NOMO-1 treated with DMSO at 0.1 percent for 48 hours (cell line): Measurements from ENCODE around the gene TAF11L5.
"Not testable (repeated sequence)": the region's sequence is repeated elsewhere in the genome, so short reads cannot be mapped to it uniquely, and the experiment has no call there.

Experiments used
- DNase-seq: peaks from one replicate; lab custom pipeline; 2025; ENCODE audit not compliant: unreplicated experiment; lab: John Stamatoyannopoulos, UW

TAF11L5 gene

DNA sequence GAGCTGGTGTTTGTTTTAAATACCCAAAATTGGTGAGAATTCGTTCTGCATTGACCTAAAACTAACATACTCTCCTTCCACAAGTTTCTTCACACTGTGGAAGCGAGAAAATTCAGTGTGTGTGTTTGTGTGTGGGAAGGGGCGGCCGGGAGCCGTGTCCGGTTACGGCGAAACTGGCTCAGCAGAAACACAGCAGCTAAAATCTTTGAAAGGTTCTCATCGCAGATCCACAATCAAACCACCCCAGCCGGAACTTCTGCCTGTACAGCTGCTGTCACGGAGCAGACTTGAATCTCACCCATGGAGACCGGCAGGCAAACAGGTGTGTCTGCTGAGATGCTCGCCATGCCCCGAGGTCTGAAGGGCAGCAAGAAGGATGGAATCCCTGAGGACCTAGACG, at the start of gene TAF11L5:
TAF11L5 (plus strand) TSS at position 301 of the 400 bp plus-strand sequence.
- not testable (repeated sequence) for DNase-seq

DNA sequence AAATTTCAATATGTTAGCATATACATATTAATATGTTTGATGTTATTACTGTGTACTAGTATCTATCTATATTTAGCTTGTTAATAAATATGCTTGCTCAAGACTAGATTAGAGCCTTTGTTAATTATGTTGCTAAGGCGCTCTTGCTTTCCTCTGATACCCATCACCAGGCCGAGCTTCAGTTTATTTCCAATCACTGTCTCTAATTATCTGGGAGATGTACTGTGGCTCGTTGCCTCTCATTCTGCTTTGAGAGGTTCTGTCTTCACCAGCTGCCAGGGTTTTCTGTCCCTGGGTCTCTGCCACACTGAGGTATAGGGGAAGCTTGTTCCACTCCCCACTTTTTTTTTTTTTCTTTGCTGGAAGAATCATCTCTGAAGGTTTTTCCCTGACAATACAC, 48.0 kb upstream of the TAF11L5 start:
- DNase-seq: no peak

DNA sequence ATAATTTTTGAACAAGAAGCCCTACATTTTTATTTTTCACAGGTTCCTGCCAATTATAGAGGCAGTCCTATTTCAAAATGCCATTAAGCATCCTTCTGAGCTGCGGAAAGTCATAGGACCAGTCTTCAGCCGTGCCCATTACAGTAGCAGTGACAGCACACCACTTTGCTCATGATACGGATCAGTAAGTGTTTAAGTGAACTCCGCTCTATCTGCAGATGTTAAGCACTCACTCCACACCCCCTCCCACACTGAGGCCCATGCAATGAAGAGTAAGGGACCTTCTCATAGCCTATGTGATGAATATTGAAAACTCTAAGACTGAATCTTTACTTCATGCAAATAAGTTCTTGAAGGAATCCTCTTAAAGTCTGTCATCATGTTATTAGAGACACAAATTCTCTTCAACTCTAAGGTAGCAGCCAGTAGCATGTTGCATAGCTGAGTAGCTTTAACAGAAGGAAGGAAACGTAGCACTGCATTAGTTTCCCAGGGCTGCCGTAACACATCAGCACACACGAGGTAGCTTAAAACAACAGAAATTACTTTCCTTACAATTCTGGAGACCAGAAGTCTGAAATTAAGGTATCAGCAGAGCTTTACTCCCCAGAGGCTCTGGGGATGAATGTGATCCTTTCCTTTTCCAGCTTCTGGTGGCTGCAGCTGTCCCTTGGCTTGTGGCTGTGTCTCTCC, 47.3 kb upstream of the TAF11L5 start:
- no peak for DNase-seq

DNA sequence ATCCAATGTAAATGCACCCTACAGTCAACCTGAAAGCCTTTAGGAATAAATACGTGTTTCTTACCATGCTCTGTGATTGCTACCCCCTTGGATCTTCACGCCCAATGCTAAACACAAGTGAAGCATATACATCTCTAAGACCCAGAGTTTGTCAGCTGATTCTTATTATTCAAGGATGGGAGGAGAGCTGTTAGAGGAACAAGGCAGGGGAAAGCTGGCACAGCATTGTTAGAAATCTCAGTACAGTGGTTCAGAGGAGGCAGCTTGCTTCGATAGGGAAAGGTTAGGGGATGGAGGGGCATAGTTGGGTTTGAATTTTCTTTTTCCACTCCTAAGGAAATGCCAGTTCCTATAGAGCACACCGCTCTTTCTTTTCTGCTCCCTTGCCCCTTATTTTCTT, 43.7 kb upstream of the TAF11L5 start:
- no peak for DNase-seq

DNA sequence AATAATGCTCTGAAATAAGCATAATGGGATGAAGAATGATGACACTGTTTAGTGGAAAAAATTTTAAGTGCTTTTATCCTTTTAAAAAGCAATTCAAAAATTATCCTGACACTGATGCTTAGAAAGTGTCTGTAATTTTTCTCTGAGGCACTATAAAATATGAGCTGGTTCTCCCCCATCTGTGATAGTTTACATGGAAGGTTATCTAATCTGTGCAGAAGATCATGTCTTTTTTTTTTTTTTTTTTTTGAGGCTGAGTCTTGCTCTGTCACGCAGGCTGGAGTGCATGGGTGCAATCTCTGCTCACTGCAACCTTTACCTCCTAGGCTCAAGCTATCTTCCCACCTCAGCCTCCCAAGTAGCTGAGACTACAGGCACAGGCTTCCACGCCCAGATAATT, 42.2 kb upstream of the TAF11L5 start:
- no peak for DNase-seq

DNA sequence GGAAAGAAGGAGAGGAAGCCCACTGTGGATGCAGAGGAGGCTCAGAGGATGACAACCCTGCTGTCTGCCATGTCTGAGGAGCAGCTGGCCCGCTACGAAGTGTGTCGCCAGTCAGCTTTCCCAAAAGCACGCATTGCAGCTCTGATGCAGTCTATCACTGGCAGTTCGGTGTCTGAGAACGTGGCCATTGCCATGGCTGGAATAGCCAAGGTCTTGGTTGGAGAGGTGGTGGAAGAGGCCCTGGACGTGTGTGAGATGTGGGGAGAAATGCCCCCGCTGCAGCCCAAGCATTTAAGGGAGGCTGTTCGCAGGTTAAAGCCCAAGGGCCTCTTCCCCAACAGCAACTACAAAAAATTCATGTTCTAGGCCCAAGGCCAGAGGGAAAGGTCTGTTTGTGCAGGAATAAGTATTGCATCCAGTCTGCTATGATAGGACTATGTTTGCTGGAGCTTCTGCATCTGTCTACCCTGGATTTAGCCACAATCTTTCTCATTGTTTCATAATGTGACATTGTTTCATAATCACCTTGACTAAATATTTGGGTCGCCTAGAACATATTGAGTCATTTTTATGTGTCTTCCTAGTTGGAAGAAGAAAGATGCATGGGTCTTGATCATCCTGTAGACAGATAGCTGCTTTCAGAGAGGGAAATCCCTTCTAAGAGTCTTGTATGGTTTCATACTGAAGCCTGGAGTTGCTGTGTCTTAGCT, 38.4 kb upstream of the TAF11L5 start:
- peak; percentile 44 for DNase-seq

DNA sequence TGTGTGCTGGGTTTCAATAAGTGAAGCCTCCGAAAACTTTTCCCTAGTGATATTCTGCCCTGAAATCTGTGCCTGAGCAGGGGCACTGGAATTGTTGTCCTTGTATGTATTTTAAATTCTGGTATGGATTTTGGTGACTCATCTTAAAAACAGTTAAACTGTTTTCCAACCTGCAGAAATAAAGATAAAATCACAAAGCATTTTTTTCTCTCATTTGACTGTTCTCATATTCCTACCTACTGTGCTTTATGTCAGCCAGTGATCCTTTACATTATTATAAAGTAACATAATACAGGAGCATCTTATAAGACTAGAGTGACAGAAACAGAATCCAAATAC, 37.9 kb upstream of the TAF11L5 start:
- no peak for DNase-seq

DNA sequence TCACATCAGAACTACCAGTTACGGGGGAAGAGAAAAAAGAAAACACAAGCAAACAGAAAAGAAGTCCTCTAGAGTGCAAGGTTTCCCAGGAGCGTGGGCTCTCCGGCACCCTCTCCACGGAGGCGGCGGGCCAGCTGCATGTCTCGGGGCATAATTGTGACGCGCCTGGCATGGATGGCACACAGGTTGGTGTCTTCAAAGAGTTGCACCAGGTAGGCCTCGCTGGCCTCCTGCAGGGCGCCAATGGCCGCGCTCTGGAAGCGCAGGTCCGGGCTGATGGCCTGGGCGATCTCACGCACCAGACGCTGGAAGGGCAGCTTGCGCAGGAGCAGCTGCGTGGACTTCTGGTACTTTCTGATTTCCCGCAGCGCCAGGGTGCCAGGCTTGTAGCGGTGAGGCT, 33.8 kb upstream of the TAF11L5 start:
- DNase-seq: not testable (repeated sequence)

DNA sequence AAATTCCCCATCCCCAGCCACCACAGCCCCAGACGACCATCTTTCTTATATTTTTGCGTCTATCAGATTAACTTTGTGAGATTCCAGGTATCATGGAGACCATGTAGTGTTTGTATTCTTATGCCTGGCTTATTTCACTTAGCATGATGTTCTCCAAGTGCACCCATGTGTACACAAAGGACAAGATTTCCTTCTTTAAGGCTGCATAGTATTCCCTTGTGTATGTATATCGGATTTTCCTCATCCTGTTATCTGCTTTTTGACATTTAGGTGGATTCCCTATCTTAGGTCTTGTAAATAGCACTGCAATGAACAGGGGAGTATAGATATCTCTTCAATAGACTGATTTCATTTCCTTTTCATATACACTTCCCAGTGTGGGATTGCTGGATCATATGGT, 32.3 kb upstream of the TAF11L5 start:
- no peak for DNase-seq

DNA sequence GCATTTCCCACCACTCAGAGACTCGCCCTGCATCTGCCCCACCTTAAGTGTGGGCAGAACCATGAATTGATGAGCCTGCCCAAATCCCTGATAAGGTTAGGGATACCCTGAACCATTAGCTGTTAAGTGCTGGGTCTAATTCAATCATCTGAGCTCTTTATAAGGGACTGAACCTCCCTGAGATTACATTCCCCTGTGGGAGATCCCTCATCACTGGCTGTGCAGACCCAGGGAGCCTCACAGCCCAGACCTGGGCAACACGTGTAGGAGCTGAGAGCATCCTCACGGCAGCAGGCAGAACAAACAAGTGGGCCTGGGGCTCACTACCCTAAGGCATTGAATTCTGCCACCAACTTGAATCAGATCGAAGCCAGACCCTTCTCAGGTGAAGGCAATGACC, 27.6 kb upstream of the TAF11L5 start:
- no peak for DNase-seq

DNA sequence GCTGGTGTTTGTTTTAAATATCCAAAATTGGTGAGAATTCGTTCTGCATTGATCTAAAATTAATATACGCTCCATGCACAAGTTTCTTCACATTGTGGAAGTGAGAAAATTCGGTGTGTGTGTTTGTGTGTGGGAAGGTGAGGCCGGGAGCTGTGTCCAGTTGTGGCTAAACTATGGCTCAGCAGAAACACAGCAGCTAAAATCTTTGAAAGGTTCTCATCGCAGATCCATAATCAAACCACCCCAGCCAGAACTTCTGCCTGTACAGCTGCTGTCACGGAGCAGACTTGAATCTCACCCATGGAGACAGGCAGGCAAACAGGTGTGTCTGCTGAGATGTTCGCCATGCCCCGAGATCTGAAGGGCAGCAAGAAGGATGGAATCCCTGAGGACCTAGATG, 27.1 kb upstream of the TAF11L5 start, which contains the start of gene TAF11L2:
TAF11L2 (plus strand) TSS at position 301 of the 400 bp plus-strand sequence.
- DNase-seq: not testable (repeated sequence)

DNA sequence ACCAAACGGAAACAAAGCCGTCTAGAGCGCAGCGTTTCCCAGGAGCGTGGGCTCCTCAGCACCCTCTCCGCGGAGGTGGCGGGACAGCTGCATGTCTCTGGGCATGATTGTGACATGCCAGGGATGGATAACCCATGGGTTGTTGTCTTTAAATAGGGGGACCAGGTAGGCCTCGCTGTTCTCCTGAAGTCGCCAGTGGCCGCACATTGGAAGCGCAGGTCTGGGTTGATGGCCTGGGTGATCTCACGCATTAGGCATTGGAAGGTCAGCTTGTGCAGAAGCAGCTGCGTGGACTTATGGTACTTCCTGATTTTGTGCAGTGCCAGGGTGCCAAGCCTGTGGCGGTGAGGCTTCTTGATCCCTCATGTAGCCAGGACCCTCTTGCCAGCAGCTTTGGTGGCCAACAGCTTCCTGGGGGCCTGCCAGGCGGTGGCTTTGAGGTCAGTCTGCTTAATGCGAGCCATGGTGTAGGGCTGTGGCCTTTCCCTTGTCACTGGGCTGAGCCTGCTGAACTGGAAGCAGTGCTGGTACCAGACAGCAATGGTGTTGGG, 13.2 kb upstream of the TAF11L5 start:
- DNase-seq: no peak

DNA sequence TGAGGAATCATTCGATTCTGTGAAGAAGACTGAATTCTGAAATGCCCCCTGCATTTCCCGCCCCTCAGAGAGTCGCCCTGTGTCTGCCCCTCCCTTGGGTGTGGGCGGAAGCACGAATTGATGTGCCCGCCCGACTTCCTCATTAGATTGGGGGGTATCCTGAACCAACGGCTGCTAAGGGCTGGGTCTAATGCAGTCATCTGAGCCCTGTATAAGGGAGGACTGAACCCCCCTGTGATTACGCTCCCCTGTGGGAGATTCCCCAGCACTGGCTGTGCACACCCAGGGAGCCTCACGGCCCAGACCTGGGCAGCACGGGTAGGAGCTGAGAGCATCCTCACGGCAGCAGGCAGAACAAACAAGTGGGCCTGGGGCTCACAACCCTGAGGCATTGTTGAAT, 7.5 kb upstream of the TAF11L5 start:
- DNase-seq: not testable (repeated sequence)

DNA sequence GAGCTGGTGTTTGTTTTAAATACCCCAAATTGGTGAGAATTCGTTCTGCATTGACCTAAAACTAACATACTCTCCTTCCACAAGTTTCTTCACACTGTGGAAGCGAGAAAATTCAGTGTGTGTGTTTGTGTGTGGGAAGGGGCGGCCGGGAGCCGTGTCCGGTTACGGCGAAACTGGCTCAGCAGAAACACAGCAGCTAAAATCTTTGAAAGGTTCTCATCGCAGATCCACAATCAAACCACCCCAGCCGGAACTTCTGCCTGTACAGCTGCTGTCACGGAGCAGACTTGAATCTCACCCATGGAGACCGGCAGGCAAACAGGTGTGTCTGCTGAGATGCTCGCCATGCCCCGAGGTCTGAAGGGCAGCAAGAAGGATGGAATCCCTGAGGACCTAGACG, 7.0 kb upstream of the TAF11L5 start, which contains the start of gene TAF11L3:
TAF11L3 (plus strand) TSS at position 301 of the 400 bp plus-strand sequence.
- DNase-seq: not testable (repeated sequence)

DNA sequence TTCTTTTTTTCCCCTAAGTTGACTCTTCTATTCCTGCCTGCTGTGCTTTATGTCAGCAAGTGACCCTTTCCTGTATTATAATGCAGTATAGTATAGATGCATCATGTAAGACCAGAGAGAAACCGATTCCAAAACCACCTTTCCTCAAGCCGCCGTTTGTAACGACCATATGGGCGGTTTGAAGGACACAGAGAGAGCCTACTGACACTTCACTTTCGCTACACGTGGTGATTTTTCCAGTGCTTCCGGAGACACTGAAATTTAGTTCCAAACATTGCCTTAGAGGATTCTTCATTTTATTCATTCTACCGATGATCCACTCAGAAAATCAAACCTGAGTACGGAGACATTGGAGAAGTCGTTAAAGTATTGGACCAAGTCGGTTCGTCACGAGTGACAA, 5.5 kb upstream of the TAF11L5 start:
- not testable (repeated sequence) for DNase-seq

DNA sequence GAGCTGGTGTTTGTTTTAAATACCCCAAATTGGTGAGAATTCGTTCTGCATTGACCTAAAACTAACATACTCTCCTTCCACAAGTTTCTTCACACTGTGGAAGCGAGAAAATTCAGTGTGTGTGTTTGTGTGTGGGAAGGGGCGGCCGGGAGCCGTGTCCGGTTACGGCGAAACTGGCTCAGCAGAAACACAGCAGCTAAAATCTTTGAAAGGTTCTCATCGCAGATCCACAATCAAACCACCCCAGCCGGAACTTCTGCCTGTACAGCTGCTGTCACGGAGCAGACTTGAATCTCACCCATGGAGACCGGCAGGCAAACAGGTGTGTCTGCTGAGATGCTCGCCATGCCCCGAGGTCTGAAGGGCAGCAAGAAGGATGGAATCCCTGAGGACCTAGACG, 3.5 kb upstream of the TAF11L5 start, which contains the start of gene TAF11L4:
TAF11L4 (plus strand) TSS at position 301 of the 400 bp plus-strand sequence.
- not testable (repeated sequence) for DNase-seq

DNA sequence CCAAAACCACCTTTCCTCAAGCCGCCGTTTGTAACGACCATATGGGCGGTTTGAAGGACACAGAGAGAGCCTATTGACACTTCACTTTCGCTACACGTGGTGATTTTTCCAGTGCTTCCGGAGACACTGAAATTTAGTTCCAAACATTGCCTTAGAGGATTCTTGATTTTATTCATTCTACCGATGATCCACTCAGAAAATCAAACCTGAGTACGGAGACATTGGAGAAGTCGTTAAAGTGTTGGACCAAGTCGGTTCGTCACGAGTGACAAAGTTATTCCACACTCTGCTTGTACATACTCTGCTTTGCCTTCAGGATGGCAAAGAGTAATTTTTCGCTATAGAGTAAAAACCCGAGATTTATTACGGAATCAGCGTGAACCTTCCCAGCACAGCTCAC, 1.5 kb downstream of the TAF11L5 start:
- DNase-seq: not testable (repeated sequence)

DNA sequence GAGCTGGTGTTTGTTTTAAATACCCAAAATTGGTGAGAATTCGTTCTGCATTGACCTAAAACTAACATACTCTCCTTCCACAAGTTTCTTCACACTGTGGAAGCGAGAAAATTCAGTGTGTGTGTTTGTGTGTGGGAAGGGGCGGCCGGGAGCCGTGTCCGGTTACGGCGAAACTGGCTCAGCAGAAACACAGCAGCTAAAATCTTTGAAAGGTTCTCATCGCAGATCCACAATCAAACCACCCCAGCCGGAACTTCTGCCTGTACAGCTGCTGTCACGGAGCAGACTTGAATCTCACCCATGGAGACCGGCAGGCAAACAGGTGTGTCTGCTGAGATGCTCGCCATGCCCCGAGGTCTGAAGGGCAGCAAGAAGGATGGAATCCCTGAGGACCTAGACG, 3.3 kb downstream of the TAF11L5 start, which contains the start of gene TAF11L6:
TAF11L6 (plus strand) TSS at position 301 of the 400 bp plus-strand sequence.
- DNase-seq: not testable (repeated sequence)
